Transverse colon (tissue), 4 donors: Measurements from ENCODE around the gene ANXA2R. TPM values are rescaled to one million over a fixed set of nuclear protein-coding genes. Genes with fewer than 3 reads are reported as not detected.

ENCODE experiments used
- DNase-seq: peaks from one replicate; pipeline ENCODE4 v3.0.0-alpha.2; 2019
- H3K27ac ChIP-seq, 4 donors: fragments of 200-600 bp; sonication (generic); 2 replicates each; pipeline ENCODE4 v1.5.1; 2016 to 2018; ENCODE audit warnings: inconsistent platforms in 4 of 4
- H3K27me3 ChIP-seq: fragments of 200-600 bp; sonication (generic); 2 replicates; pipeline ENCODE4 v1.5.1; 2017; ENCODE audit warnings: inconsistent platforms
- H3K36me3 ChIP-seq, 4 donors: fragments of 200-600 bp; sonication (generic); 2 replicates each; pipeline ENCODE4 v1.5.1; 2017 to 2019; ENCODE audit warnings: inconsistent platforms in 4 of 4
- H3K4me1 ChIP-seq, 4 donors: fragments of 200-600 bp; sonication (generic); 2 replicates each; pipeline ENCODE4 v1.5.1; 2017 to 2020; ENCODE audit warnings: inconsistent platforms in 4 of 4
- H3K4me3 ChIP-seq, 4 donors: fragments of 200-600 bp; sonication (generic); 1 replicate in 1 of 4; 2 replicates in 3 of 4; pipeline versions ENCODE4 v1.5.1 to v1.6.1; 2017 to 2019; ENCODE audit warnings: inconsistent platforms in 4 of 4
- H3K9me3 ChIP-seq, 2 donors: fragments of 200-600 bp; sonication (generic); 2 replicates each; pipeline ENCODE4 v1.5.1; 2017 to 2019; ENCODE audit warnings: inconsistent platforms in 2 of 2
- CTCF ChIP-seq, 5 experiments: fragments of 200-600 bp in 3 of 5; fragments of 450-650 bp in 2 of 5; sonication (generic) in 3 of 5; IDR thresholded peaks; 1 replicate in 2 of 5; 2 replicates in 3 of 5; pipeline ENCODE4 v1.5.1; 2016 to 2017; ENCODE audit warnings: antibody characterized with exemption in 5 of 5, inconsistent platforms in 3 of 5, mild to moderate bottlenecking in 2 of 5, moderate library complexity in 1 of 5
- EP300 ChIP-seq: sonication (generic); formaldehyde crosslinking; IDR thresholded peaks from one replicate; pipeline ENCODE4 v1.6.1; 2017; ENCODE audit warnings: antibody characterized with exemption, low read depth
- POLR2A ChIP-seq: fragments of 450-650 bp; IDR thresholded peaks from one replicate; pipeline ENCODE4 v1.6.1; 2016; ENCODE audit warnings: antibody characterized with exemption, mild to moderate bottlenecking, moderate library complexity
- POLR2AphosphoS5 ChIP-seq, 3 donors: sonication (generic); formaldehyde crosslinking; IDR thresholded peaks; one replicate each; pipeline ENCODE4 v1.6.1; 2016; ENCODE audit warnings: antibody characterized with exemption in 3 of 3
- WGBS, 2 donors: methylation state at CpG; one replicate each; pipeline ENCODE4 v1.1.5; 2018; ENCODE audit warnings: low coverage in 1 of 2; 5-methylcytosine and 5-hydroxymethylcytosine counted together
- in situ Hi-C, 4 donors: fragments of 200-750 bp; cut with MboI; loops; one replicate each; pipeline versions ENCODE4 v1.15.0 to v1.15.1; 2017; ENCODE audit warnings: low sequenced_read_pairs in 3 of 4, low pct_ligation_motif_present in 1 of 4, low pct_unique_long_range_greater_than_20kb in 1 of 4
- intact Hi-C: fragments of 100-400 bp; cut with DNase I; formaldehyde crosslinking; loops from one replicate; pipeline ENCODE4 v1.15.1; 2023; ENCODE audit warnings: low total_unique reads
- total RNA-seq, 4 donors: library from RNA; depleted of rRNA; stranded (reverse); fragments of >200 nt; gene quantifications; one replicate each; pipeline ENCODE4 v1.1.0, GENCODE V29; 2016

ANXA2R gene
- total RNA-seq, 4 donors from 2014 or later = 0.75 to 4.4 (median 2.0) TPM

- peak; percentile 36 for DNase-seq
- Histone ChIP-seq H3K4me1 (peaks cover 0 to 57% (median 24%) of the 10 kb centered on the region in 4 donors), H3K9me3 (no peaks in the 10 kb centered on the region), H3K4me3 (peak overlapping the region; percentile 52 to 79 (median 64)), H3K27me3 (peaks cover 68% of the 10 kb centered on the region), H3K36me3 (no peaks in the 10 kb centered on the region), H3K27ac (peak overlapping the region; percentile 91 to 98 (median 94))
- in situ Hi-C loops = loop anchor here in 2 of 4 donors (10.0 kb wide), 2 partner anchors 46 to 136 kb away; no protein-coding TSS in a partner anchor
- TF ChIP-seq POLR2A (no peak), CTCF (IDR thresholded peaks at IDR 0.05) (peak in 1 of 5 experiments; percentile 5), EP300 (no peak), POLR2AphosphoS5 (IDR thresholded peaks at IDR 0.05) (no peak)
- 8 to 15% methylated on average over 7 to 18 of the region's 18 CpGs for WGBS, 2 donors
- intact Hi-C loops = no loop called here
These were observed 1.1 kb upstream of the ANXA2R start for GRCh38 chr5:43041110-43041668.

- peak overlapping the region; percentile 11 to 69 (median 56) for H3K4me3 ChIP-seq
- peak; percentile 68 for DNase-seq
- WGBS, 2 donors = 8 to 11% methylated on average over 7 to 32 of the region's 35 CpGs
- no peaks in the 10 kb centered on the region for H3K36me3 ChIP-seq
- peak overlapping the region; percentile 91 to 98 (median 94) for H3K27ac ChIP-seq
- in situ Hi-C loops (loop anchor here in 2 of 4 donors (10.0 kb wide), 2 partner anchors 45 to 135 kb away; no protein-coding TSS in a partner anchor), intact Hi-C loops (no loop called here)
- no peak for TF ChIP-seq CTCF (IDR thresholded peaks at IDR 0.05)
- peak; percentile 5 for TF ChIP-seq POLR2A
- no peak for TF ChIP-seq EP300
- TF ChIP-seq POLR2AphosphoS5 (IDR thresholded peaks at IDR 0.05) = no peak
- H3K4me1 ChIP-seq = peaks cover 0 to 57% (median 24%) of the 10 kb centered on the region in 4 donors
- H3K9me3 ChIP-seq = no peaks in the 10 kb centered on the region
- H3K27me3 ChIP-seq = peaks cover 83% of the 10 kb centered on the region
These were observed 440 bp downstream of the ANXA2R start for GRCh38 chr5:43039471-43040286.

GRCh38 chr5:43039152-43039470 is 1.0 kb downstream of the ANXA2R start:
- H3K4me3 ChIP-seq = peak overlapping the region in 3 of 4 donors; percentile 52 to 69 (median 59)
- no peaks in the 10 kb centered on the region for H3K36me3 ChIP-seq
- no peak for DNase-seq
- in situ Hi-C loops (no loop called here), intact Hi-C loops (no loop called here)
- H3K27me3 ChIP-seq = peaks cover 88% of the 10 kb centered on the region
- TF ChIP-seq CTCF (IDR thresholded peaks at IDR 0.05) (no peak), POLR2AphosphoS5 (IDR thresholded peaks at IDR 0.05) (no peak), EP300 (no peak), POLR2A (no peak)
- peak overlapping the region; percentile 91 to 98 (median 94) for H3K27ac ChIP-seq
- peaks cover 0 to 57% (median 24%) of the 10 kb centered on the region in 4 donors for H3K4me1 ChIP-seq
- WGBS, 2 donors = 38 to 59% methylated on average over 6 of the region's 6 CpGs
- H3K9me3 ChIP-seq = no peaks in the 10 kb centered on the region

GRCh38 chr5:43038496-43038989 is 1.6 kb downstream of the ANXA2R start:
- TF ChIP-seq EP300 (no peak), POLR2AphosphoS5 (IDR thresholded peaks at IDR 0.05) (no peak), CTCF (IDR thresholded peaks at IDR 0.05) (no peak), POLR2A (no peak)
- in situ Hi-C loops (no loop called here), intact Hi-C loops (no loop called here)
- WGBS, 2 donors = 53 to 54% methylated on average over 3 to 17 of the region's 17 CpGs
- Histone ChIP-seq H3K4me1 (peaks cover 0 to 57% (median 24%) of the 10 kb centered on the region in 4 donors), H3K4me3 (peak overlapping the region in 3 of 4 donors; percentile 13 to 69 (median 16)), H3K36me3 (no peaks in the 10 kb centered on the region), H3K27ac (peak overlapping the region; percentile 69 to 94 (median 92)), H3K9me3 (no peaks in the 10 kb centered on the region), H3K27me3 (peaks cover 93% of the 10 kb centered on the region)
- DNase-seq = peak; percentile 23
